Heart right ventricle (tissue), 16 donors: ENCODE measurements around the gene FGFBP2. TPM values are rescaled to one million over a fixed set of nuclear protein-coding genes. Genes with fewer than 3 reads are reported as not detected.

Source experiments
- ATAC-seq, 8 donors: fragments of 200-7000 bp; cut with Tn5 transposase; one replicate each; pipeline ENCODE4 v1.9.1; 2020; ENCODE audit warnings: mild to moderate bottlenecking in 8 of 8, moderate library complexity in 8 of 8, moderate number of reproducible peaks in 1 of 8
- DNase-seq, 2 donors: peaks; one replicate each; pipeline ENCODE4 v3.0.0-alpha.2; 2020
- H3K27ac ChIP-seq, 10 donors: fragments of 200-600 bp; sonication (generic) in 2 of 10; one replicate each; pipeline versions ENCODE4 v1.5.0 to v1.8.0; 2020 to 2022; ENCODE audit warnings: mild to moderate bottlenecking in 3 of 10
- H3K27me3 ChIP-seq, 7 donors: fragments of 200-600 bp; one replicate each; pipeline ENCODE4 v1.8.0; 2021 to 2022; ENCODE audit warnings: mild to moderate bottlenecking in 2 of 7
- H3K36me3 ChIP-seq, 9 donors: fragments of 200-600 bp; sonication (generic) in 1 of 9; one replicate each; pipeline versions ENCODE4 v1.5.0 to v1.8.0; 2020 to 2022; ENCODE audit warnings: mild to moderate bottlenecking in 2 of 9
- H3K4me1 ChIP-seq, 9 donors: fragments of 200-600 bp; sonication (generic) in 1 of 9; one replicate each; pipeline versions ENCODE4 v1.5.0 to v1.8.0; 2020 to 2022; ENCODE audit warnings: mild to moderate bottlenecking in 4 of 9
- H3K4me3 ChIP-seq, 10 donors: fragments of 200-600 bp; sonication (generic) in 2 of 10; one replicate each; pipeline versions ENCODE4 v1.5.0 to v1.8.0; 2020 to 2022; ENCODE audit warnings: mild to moderate bottlenecking in 7 of 10, moderate library complexity in 2 of 10
- H3K9me3 ChIP-seq, 11 donors: fragments of 200-600 bp in 10 of 11; sonication (generic) in 2 of 11; one replicate each; pipeline versions ENCODE4 v1.5.0 to v1.8.0; 2013 to 2022; ENCODE audit warnings: mild to moderate bottlenecking in 2 of 11, control low read depth in 1 of 11, moderate library complexity in 1 of 11
- CTCF ChIP-seq, 9 donors: fragments of 200-600 bp; sonication (generic) in 2 of 9; IDR thresholded peaks; one replicate each; pipeline versions ENCODE4 v1.5.0 to v1.8.0; 2021 to 2022; ENCODE audit warnings: antibody characterized with exemption in 9 of 9, mild to moderate bottlenecking in 5 of 9, moderate library complexity in 1 of 9
- WGBS, 2 donors: extraction: QIAGEN DNeasy Blood & Tissue Kit; methylation state at CpG; one replicate each; pipeline ENCODE4 v1.1.7; 2013; ENCODE audit warnings: inconsistent platforms in 1 of 2; 5-methylcytosine and 5-hydroxymethylcytosine counted together
- intact Hi-C, 10 donors: fragments of 100-400 bp; cut with DNase I; formaldehyde crosslinking; loops; one replicate each; pipeline versions ENCODE4 v1.11.1 to v1.14.2; 2022
- polyA plus RNA-seq, 2 donors: library from polyadenylated mRNA; stranded (reverse); fragments of 200-250 nt; gene quantifications; one replicate each; pipeline ENCODE4 v1.2.3, GENCODE V29; 2013
- total RNA-seq, 10 donors: library from RNA; stranded (reverse); fragmentation: NEBNext Ultra II Directional in 3 of 10; extraction: Animal tissue kit (Norgen Biotek cat#: 25700) in 3 of 10; gene quantifications; one replicate each; pipeline versions ENCODE4 v1.2.1 to v1.2.4, GENCODE V29; 2021 to 2023
- donor health status: Arrhythmogenic right ventricular cardiomyopathy.
- donor health status: ischemic (EF 13 %, LVEDD 7.1; RV severe dilation, severe dysfunction).
- donor health status: healthy with polysubstance abuse.
- donor health status: DM: no; HTN: yes; CAD: no.
- donor health status: DM: no; HTN: no; CAD: no.
- donor health status: ischemic (EF 25% LVEDD 6.9; RV normal size, moderate dysfunction).
- donor health status: ischemic (EF 25% LVEDD 5.7; RV mildly dilated, moderate dysfunction).
- donor health status: healthy.
- donor health status: DM: yes; HTN: yes; CAD: no.
- donor health status: Ischemic cardiomyopathy.
- donor health status: ischemic (EF 35%, LVEDD 5.7; RV mildly dilated, moderate dysfunction).
- donor health status: nonischemic (EF 11% LVEDD 7.7; RV severe dilation, severe dysfunction).
- donor health status: DM: yes; HTN: yes; CAD: no.
- donor health status: PGD.
- donor health status: ischemic (EF 29% LVEDD 5.4; RV normal size, mild dysfunction).
- donor health status: nonischemic (EF 23%, LVEDD 6.1; RV moderate dilation, normal function).

Gene FGFBP2
- total and polyA plus RNA-seq, 12 donors: 0.32 to 15.8 (median 1.6) TPM

- H3K27me3 ChIP-seq: no peaks in the 10 kb centered on the region
- peaks cover 0 to 78% (median 0%) of the 10 kb centered on the region in 9 donors for H3K36me3 ChIP-seq
- H3K4me3 ChIP-seq: no peak overlapping the region
- H3K4me1 ChIP-seq: no peaks in the 10 kb centered on the region
- intact Hi-C loops: no loop called here
- no peak for ATAC-seq
- H3K27ac ChIP-seq: no peak overlapping the region
- WGBS, 2 donors: 91 to 92% methylated on average over 8 of the region's 8 CpGs
- no peak for TF ChIP-seq CTCF (IDR thresholded peaks at IDR 0.05)
- DNase-seq: no peak
- no peaks in the 10 kb centered on the region for H3K9me3 ChIP-seq
These were observed 20.0 kb upstream of the FGFBP2 start for GRCh38 chr4:15982842-15983524.

- TF ChIP-seq CTCF (IDR thresholded peaks at IDR 0.05): peak in 3 of 9 donors; percentile 19 to 26 (median 20)
- Histone ChIP-seq H3K4me1 (peaks cover 0 to 8% (median 0%) of the 10 kb centered on the region in 9 donors), H3K4me3 (no peak overlapping the region), H3K27me3 (no peaks in the 10 kb centered on the region), H3K9me3 (no peaks in the 10 kb centered on the region), H3K36me3 (peaks cover 0 to 24% (median 0%) of the 10 kb centered on the region in 9 donors), H3K27ac (no peak overlapping the region)
- 65 to 67% methylated on average over 7 of the region's 7 CpGs for WGBS, 2 donors
- DNase-seq (no peak), ATAC-seq (peak; percentile 46 to 87 (median 74))
- intact Hi-C loops: no loop called here
These were observed 13.8 kb upstream of the FGFBP2 start for GRCh38 chr4:15976456-15977447.

- DNase-seq (no peak), ATAC-seq (no peak)
- no peak for TF ChIP-seq CTCF (IDR thresholded peaks at IDR 0.05)
- no peaks in the 10 kb centered on the region for H3K4me1 ChIP-seq
- whole genome bisulfite sequencing, 2 donors: 86% methylated on average over 9 of the region's 9 CpGs
- H3K4me3 ChIP-seq: no peak overlapping the region
- no peaks in the 10 kb centered on the region for H3K27me3 ChIP-seq
- no peak overlapping the region for H3K27ac ChIP-seq
- peaks cover 0 to 4% (median 0%) of the 10 kb centered on the region in 11 donors for H3K9me3 ChIP-seq
- H3K36me3 ChIP-seq: peaks cover 0 to 11% (median 0%) of the 10 kb centered on the region in 9 donors
- intact Hi-C loops: no loop called here
These were observed 8.3 kb upstream of the FGFBP2 start for GRCh38 chr4:15971068-15971801.
